ENCODE measurements around the gene ZNF646. TPM values are rescaled to one million over a fixed set of nuclear protein-coding genes. Genes with fewer than 3 reads are reported as not detected.

ZNF646 gene
- 13.8 and 14.1 TPM in 2 replicates for total RNA-seq

DNA sequence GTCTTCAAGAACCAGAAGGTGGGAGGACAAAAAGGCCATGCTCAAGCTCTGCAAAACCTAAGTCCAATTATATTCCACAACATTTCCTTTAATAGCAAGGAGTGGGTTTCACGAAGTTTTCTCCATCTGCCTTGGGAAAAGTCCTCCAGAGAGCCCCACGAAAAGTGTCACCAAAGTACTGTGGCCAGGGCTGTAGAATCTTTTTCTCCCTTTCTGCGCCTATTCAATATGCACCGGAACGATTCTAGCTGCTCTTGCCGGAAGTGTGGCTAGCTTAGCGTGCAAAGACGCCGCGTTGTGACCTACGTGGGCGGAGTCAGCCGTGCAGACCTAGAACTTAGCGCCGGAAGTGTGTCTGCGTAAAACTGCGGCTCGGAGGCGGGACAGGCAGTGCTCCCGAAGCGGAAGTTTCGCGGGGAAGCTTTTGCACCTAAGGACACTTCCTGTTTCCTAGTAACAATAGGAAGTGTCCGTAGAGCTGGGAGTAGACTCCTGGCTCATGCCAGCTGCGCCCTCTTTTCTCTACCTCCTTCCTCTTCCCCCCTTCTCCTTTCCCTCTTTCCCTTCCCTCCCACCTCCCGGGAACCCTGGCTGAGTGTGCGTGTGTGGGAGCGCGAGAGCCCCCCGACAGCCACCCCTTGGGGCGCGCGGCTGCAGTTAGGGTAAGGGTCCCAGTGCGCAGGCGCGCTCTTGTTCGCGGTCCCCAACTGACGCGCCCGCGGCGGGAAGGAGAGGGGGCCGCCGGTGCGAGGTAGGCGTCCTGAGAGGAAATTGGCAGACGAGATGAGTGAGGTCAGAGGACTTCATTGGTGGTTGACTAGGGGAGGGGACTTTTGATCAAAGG, at the start of gene ZNF646, which contains the start of gene ZNF668:
ZNF646 (plus strand) TSS at position 453 of the 844 bp plus-strand sequence. CDS start 1,903 bp downstream, outside the sequence.
ZNF668 (minus strand) TSS at position 271 of the 844 bp plus-strand sequence. CDS start 9,781 bp downstream, outside the sequence.
- DNase-seq (ENCODE audit: low read depth, low spot score): peak; percentile 98

- DNase-seq (ENCODE audit: low read depth, low spot score): no peak
Observed at GRCh38 chr16:31025339-31025738, 48.9 kb upstream of the ZNF646 start.

DNA sequence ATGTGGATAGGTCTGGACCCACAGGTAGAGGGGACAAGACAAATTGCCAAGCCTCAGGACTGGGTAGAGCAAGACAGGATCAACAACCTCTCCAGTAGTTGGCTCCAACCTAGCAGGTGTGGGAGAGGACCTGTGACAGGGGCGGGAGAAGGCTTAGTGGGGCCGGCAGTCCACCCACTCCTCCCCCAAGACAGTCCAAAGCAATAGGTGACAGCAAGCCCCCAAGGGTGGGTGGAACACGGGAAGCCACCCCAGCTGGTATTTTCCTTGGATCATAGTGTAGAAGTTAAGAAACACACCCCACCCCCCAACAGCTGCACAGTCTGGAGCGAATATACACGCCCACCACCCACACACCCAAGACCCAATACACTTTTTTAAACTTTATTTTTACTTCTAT, 45.0 kb upstream of the ZNF646 start:
- DNase-seq (ENCODE audit: low read depth, low spot score): no peak

- no peak for DNase-seq (ENCODE audit: low read depth, low spot score)
Observed at GRCh38 chr16:31031276-31031675, 42.9 kb upstream of the ZNF646 start.

- DNase-seq (ENCODE audit: low read depth, low spot score): peak; percentile 88
Observed at GRCh38 chr16:31032736-31033708, 41.2 kb upstream of the ZNF646 start, which contains the start of gene STX4. STX4 (plus strand) TSS chr16:31033558; CDS start chr16:31033806, 248 bp downstream.

GRCh38 chr16:31033709-31034492, 40.3 kb upstream of the ZNF646 start:
- DNase-seq (ENCODE audit: low read depth, low spot score): peak; percentile 48

- no peak for DNase-seq (ENCODE audit: low read depth, low spot score)
Observed at GRCh38 chr16:31036691-31037090, 37.5 kb upstream of the ZNF646 start.

GRCh38 chr16:31038993-31039392, 35.2 kb upstream of the ZNF646 start:
- no peak for DNase-seq (ENCODE audit: low read depth, low spot score)

DNA sequence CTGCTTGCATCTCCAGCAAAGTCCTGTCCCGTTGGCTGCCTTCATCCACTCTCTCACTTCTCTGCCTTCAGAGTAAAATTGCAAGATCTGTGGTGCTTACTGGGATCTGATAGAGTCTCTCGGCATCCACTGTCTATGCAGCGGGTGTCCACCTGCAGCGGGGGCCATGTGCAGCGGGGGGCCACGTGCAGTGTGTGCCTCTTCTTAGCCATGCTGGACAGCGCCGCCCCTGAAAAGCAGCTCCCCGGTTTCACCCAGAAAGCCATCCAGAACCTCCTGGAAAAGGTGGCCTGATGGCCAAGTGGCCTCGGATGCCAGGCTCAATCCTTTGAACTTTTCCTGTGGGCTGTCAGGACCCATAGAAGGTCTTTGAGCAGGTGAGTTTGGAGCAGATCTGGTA, 31.4 kb upstream of the ZNF646 start:
- no peak for DNase-seq (ENCODE audit: low read depth, low spot score)

GRCh38 chr16:31043352-31043751, 30.9 kb upstream of the ZNF646 start:
- DNase-seq (ENCODE audit: low read depth, low spot score): no peak

DNA sequence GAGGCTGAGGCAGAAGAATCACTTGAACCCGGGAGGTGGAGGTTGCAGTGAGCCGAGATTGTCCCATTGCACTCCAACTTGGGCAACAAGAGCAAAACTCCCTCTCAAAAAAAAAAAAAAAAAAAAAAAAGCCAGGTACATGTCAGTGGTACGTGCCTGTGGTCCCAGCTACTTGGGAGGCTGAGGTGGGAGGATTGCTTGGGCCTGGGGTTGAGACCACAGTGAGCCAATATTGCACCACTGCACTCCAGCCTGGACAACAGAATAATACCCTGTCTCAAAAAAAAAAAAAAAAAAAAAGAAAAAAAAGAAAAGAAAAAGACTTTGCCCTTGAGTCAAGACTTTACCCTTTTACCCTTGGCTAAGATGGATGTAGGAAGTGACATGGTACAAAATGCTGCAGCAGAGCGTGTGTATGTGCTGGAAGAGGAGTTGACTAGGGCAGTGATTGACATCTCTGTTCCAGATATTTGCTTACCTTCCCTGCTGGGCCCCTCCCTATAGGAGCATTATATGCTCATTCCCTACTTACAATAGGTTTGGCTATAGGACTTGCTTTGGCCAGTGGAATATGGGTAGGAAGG, 30.2 kb upstream of the ZNF646 start:
- DNase-seq (ENCODE audit: low read depth, low spot score): no peak

DNA sequence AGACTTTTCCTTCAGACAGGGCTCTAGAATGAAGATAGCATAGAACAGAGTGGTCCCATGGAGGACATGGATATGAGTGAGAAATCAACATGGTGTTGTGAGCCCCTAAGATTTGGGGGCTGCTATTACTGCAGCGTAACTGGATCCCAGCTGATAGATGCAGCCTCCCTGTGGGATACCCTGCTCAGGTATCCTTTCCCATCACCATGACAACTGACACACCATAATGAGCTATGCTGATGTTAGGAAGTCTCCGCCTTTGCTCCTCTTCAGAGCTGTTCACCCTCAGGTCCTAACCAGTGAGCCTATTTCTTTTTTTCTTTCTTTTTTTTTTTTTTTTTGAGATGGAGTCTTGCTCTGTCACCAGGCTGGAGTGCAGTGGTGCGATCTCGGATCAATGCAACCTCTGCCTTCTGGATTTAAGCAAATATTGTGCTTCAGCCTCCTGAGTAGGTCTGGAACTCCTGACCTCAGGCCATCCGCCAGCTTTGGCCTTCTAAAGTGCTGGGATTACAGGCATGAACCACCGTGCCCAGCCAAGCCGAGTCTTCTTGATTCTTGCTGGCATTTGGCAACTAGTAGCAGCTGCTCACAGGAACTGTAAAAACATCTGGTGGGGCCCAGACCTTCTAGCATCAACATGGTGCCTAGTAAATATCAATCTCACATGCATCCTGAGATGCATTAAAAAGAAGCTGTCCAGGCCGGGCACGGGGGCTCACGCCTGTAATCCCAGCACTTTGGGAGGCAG, 23.8 kb upstream of the ZNF646 start:
- no peak for DNase-seq (ENCODE audit: low read depth, low spot score)

DNA sequence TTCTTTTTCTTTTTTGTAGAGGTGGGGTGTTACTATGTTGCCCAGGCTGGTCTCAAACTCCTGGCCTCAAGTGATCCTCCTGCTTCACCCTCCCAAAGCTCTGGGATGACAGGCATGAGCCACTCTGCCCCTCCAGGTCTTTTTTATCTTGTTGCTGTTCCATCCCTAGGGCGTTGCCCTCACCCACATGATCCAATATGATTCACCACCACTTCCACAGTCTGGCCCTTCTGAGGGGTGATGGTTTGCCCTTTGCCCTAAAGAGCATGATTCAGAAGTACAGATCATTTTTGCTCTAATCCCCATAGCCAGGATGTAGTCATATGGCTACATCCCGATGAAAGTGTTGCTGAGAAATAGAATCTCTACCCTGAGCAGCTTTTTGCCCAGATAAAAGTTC, 22.1 kb upstream of the ZNF646 start:
- no peak for DNase-seq (ENCODE audit: low read depth, low spot score)

- no peak for DNase-seq (ENCODE audit: low read depth, low spot score)
Observed at GRCh38 chr16:31055613-31056012, 18.6 kb upstream of the ZNF646 start.

- no peak for DNase-seq (ENCODE audit: low read depth, low spot score)
Observed at GRCh38 chr16:31061126-31061812, 13.0 kb upstream of the ZNF646 start.

GRCh38 chr16:31061813-31062440, 12.3 kb upstream of the ZNF646 start:
- no peak for DNase-seq (ENCODE audit: low read depth, low spot score)

DNA sequence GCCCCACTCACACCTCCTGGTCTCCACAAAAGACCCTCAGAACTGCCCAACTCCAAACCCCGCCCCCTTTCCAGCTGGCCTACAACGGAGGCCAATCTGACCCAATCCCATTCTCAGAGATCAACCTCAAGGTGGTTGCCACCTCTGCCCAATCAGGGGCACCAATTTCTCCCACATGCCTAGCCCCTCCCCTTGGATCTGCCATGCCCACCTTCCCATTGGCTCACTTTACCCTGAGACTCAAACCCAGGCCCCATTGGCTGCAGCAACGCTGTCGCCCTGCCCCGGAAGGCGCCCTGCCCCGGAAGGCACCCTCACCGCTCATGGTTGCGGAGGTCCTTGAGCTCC, 10.8 kb upstream of the ZNF646 start:
- DNase-seq (ENCODE audit: low read depth, low spot score): no peak

DNA sequence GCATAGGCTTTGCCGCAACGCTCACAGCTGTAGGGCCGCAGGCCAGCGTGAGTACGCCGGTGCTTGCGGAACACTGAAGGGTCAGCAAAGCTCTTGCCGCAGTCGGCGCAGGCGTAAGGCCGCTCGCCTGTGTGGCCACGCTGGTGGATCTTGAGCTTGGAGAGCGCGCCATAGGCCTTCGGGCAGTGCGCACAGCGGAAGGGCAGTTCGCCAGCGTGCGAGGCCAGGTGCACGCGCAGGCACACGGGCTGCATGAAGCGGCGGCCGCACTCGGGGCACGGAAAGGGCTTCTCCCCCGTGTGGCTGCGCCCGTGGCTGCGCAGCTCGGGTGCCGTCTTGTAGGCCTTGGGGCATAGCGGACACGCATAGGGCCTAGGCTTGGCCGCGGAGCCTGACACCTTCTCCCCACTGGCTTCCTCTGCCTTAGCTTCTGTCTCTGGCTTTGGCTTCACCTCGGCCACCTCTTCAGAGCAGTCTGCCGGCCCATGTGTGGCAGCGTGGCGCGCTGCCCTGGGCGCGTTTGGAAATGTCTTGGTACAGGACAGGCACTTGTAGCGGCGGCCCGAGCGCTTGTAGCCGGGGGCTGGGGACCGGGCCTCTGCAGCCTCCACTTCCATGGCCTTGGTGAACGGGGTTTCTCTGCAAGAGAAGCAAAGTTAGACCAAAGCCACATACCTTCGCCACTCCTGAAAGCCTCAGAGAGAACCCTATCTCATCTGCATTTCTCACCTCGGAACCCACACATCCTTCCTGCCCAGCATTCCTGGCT, 10.2 kb upstream of the ZNF646 start:
- DNase-seq (ENCODE audit: low read depth, low spot score): no peak

Measured in pulmonary artery endothelial cell (primary cell).